Hepatocyte (in vitro differentiated cells): ENCODE results near the gene SSR1.
"Not testable (repeated sequence)": the region's sequence is repeated elsewhere in the genome, so short reads cannot be mapped to it uniquely, and the experiment has no call there.

Experiments used
- EZH2phosphoT487 ChIP-seq: fragments of 200-600 bp; sonication (generic); IDR thresholded peaks from one replicate; pipeline ENCODE4 v1.6.1; 2018; ENCODE audit warnings: antibody characterized with exemption, mild to moderate bottlenecking, low read depth, moderate library complexity; ENCODE audit not compliant: unreplicated experiment, severe bottlenecking
- TF ChIP-seq, protein P1 (sequence below): fragments of 200-600 bp; sonication (generic); IDR thresholded peaks from 2 replicates; pipeline ENCODE4 v1.5.1; 2016; ENCODE audit warnings: antibody characterized with exemption, mild to moderate bottlenecking; ENCODE audit not compliant: poor library complexity

- TF ChIP-seq, protein P1, sequence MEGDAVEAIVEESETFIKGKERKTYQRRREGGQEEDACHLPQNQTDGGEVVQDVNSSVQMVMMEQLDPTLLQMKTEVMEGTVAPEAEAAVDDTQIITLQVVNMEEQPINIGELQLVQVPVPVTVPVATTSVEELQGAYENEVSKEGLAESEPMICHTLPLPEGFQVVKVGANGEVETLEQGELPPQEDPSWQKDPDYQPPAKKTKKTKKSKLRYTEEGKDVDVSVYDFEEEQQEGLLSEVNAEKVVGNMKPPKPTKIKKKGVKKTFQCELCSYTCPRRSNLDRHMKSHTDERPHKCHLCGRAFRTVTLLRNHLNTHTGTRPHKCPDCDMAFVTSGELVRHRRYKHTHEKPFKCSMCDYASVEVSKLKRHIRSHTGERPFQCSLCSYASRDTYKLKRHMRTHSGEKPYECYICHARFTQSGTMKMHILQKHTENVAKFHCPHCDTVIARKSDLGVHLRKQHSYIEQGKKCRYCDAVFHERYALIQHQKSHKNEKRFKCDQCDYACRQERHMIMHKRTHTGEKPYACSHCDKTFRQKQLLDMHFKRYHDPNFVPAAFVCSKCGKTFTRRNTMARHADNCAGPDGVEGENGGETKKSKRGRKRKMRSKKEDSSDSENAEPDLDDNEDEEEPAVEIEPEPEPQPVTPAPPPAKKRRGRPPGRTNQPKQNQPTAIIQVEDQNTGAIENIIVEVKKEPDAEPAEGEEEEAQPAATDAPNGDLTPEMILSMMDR: not testable (repeated sequence)
- not testable (repeated sequence) for TF ChIP-seq EZH2phosphoT487
Observed at GRCh38 chr6:7351916-7352315, 38.9 kb upstream of the SSR1 start.
